ENCODE measurements around the gene WFDC11.
A peak's percentile ranks its signal among the peaks of the same experiment; 100 is the strongest.
"Not testable (repeated sequence)": the region's sequence is repeated elsewhere in the genome, so short reads cannot be mapped to it uniquely, and the experiment has no call there.

WFDC11 gene

DNA sequence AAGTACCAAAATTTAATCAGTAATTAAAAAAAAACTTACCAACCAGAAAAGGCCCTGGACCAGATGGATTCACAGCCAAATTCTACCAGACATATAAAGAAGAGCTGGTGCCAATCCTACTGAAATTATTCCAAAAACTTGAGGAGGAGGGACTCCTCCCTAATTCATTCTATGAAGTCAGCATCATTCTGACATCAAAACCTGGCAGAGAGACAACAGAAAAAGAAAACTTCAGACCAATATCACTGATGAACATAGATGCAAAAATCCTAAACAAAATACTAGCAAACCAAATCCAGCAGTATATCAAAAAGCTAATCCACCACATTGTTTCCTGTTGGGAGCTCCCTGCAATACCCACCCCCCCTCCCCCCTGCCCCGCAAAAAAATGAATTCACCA, at the start of gene WFDC11:
TSS of gene WFDC11 (minus strand) at position 101 of the 400 bp plus-strand sequence. CDS start 19,639 bp downstream, outside the sequence.
- DNase-seq, result no peak

DNA sequence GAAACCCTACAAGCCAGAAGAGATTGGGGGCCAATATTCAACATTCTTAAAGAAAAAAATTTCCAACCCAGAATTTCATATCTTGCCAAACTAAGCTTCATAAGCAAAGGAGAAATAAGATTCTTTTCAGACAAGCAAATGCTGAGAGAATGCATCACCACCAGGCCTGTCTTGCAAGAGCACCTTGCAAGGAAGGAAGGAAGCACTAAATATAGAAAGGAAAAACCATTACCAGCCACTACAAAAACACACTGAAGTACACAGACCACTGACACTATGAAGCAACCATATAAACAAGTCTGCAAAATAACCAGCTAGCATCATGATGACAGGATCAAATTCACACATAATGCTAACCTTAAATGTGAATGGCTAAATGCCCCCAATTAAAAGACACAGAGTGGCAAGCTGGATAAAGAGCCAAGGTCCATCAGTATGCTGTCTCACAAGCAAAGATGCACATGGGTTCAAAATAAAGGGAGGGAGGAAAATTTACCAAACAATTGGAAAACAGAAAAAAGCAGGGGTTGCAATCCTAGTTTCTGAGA, 46.2 kb upstream of the WFDC11 start:
- not testable (repeated sequence) for DNase-seq

DNA sequence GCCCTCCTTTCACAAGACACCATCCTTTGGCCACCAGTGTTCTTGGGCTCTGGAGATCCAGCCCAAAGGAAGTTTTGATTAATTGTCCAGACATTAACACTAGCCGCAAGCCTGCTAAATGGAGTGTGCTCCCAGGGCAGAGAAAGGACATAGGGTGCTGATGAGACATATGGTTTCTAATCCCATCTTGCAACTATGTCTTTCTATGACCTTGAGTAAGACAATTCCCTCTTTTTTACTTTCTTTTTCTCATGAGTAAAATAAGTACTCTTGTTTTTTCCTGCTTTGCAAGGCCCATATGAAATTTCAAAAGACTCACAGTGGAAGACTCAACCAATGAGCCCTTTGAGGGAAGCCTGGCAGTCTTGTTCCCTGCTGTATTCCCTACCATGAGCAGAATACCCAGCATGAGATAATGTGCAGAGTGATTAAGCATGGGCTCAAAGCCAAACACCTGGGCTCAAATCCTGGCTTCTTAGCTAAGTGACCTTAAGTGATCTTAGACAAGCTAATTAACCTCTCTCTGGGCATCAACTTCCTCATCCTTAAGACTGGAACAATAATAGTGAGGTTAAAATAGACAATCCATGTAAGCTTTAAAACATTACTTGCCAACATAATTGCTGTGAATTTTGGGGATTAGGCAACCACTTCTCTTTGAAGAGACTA, 35.1 kb upstream of the WFDC11 start, which contains the start of gene WFDC10B:
TSS of gene WFDC10B (minus strand) at position 51 of the 669 bp plus-strand sequence. CDS start 19,027 bp downstream, outside the sequence.
- DNase-seq, result no peak

DNA sequence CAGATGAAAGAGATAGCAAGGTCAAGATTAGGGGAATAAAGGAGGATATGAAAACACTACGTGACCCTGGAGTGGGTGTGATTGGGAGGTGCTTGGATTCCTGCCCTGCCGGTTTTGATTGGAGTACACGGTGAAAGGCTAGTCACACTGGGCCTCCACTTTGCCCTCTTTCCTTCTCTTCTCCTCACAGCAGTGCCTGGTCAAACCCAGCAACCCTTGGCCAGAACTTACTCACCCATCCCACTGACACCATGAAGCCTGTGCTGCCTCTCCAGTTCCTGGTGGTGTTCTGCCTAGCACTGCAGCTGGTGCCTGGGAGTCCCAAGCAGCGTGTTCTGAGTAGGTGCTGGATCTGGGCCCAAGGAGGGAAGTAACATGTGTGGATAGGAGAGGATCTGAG, 31.8 kb upstream of the WFDC11 start, which contains the start of gene WFDC13:
TSS of gene WFDC13 (plus strand) at position 166 of the 400 bp plus-strand sequence. CDS start at position 252, 86 bp downstream.
- DNase-seq, result no peak

DNA sequence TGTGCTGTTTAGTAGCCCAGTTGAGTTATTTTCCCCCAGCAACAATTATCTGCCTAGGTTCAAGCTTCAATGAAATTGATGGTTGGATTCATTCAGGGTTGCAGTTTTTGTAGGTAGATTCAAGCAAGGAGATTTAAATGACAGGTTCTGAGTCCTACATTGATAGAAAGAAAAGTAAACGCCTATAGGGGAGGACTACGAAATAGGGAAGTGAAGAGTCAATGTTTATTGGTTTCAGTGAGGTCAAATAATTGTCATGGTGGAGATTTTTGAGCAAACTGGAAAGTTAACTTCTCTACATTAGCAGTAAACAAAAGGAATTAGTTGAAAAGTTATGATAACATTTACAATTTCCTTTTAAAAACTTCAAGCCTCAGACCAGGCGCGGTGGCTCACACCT, 31.1 kb upstream of the WFDC11 start:
- DNase-seq, result no peak

DNA sequence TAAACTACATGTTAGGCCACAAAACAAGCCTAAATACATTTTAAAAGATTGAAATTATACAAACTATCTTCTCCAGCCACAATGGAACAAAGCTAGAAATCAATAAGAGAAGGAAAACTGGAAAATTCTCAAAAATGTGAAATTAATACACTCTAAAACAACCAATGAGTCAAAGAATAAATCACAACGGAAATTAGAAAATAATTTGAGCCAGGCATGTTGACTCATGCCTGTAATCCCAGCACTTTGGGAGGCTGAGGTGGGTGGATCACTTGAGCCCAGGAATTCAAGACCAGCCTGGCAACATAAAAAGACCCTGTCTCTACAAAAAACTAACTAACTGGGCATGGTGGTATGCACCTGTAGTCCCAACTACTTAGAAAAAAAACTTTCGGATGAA, 25.5 kb upstream of the WFDC11 start:
- DNase-seq, result no peak

DNA sequence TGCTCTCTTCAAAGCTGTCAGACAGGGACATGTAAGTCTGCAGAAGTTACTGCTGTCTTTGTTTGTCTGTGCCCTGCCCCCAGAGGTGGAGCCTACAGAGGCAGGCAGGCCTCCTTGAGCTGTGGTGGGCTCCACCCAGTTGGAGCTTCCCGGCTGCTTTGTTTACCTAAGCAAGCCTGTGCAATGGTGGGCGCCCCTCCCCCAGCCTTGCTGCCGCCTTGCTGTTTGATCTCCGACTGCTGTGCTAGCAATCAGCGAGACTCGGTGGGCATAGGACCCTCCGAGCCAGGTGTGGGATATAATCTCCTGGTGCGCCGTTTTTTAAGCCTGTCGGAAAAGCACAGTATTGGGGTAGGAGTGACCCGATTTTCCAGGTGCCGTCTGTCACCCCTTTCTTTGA, 23.3 kb upstream of the WFDC11 start:
- not testable (repeated sequence) for DNase-seq

DNA sequence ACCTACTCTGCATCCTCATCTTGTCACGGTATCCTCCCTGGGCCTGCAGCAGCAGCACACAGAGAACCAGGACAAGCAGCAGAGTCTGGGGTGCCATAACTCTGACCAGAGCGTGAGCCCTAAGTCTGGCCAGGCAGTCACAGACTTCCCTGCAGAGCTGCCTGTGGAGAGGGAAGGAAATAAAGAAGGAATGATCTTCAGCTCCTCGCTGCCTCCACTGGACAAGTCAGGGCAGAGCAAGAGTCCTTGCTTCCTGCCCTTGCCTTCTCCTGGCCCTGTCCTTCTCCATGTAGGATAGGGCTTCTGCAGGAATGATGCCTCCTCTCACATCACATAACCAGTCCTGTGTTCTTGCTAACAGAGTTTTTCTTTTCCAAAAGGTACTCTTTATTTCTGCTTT, 15.9 kb upstream of the WFDC11 start:
- no peak for DNase-seq

DNA sequence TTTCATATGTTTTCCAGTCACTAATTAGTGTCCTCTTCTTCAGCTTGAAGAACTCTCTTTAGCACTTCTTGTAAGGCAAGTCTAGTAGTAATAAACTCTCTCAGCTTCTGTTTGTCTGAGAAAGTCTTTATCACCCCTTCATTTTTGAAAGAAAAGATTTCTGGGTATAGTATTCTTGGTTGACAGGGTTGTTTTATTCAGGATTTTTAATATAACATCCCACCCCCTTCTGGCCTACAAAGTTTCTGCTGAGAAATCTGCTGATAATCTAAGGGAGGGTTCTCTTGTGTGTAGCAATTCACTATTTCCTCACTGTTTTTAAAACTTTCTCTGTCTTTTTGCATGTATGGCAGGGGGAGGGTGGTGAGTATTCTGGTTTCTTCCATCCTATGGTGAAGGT, 9.6 kb upstream of the WFDC11 start:
- no peak for DNase-seq

DNA sequence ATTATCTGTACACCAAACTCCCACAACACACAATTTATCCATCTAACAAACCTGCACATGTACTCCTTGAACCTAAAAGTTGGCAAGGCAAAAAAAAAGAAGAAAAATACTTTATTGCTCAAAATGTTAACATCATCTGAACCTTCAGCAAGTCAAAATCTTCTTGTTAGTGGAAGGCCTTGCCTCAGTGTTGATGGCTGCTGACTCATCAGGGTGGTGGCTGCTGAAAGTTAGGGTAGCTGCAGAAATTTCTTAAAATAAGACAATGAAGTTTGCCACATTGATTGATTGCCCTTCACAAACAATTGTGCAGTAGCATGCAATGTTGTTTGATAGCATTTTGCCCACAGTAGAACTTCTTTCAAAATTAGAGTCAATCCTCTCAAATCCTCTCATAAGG, 2.7 kb upstream of the WFDC11 start:
- DNase-seq, result no peak

DNA sequence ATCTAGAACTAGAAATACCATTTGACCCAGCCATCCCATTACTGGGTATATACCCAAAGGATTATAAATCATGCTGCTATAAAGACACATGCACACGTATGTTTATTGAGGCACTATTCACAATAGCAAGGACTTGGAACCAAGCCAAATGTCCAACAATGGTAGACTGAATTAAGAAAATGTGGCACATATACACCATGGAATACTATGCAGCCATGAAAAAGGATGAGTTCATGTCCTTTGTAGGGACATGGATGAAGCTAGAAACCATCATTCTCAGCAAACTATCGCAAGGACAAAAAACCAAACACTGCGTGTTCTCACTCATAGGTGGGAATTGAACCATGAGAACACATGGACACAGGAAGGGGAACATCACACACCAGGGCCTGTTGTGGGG, 13.0 kb downstream of the WFDC11 start:
- DNase-seq, result not testable (repeated sequence)

DNA sequence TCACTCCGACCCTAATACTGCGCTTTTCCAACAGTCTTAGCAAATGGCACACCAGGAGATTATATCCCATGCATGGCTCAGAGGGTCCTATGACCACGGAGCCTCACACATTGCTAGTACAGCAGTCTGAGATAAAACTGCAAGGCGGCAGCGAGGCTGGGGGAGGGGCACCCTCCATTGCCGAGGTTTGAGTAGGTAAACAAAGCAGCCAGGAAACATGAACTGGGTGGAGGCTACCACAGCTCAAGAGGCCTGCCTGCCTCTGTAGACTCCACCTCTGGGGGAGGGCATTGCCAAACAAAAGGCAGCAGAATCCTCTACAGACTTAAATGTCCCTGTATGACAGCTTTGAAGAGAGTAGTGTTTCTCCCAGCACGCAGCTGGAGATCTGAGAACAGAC, 18.3 kb downstream of the WFDC11 start:
- DNase-seq, result not testable (repeated sequence)

DNA sequence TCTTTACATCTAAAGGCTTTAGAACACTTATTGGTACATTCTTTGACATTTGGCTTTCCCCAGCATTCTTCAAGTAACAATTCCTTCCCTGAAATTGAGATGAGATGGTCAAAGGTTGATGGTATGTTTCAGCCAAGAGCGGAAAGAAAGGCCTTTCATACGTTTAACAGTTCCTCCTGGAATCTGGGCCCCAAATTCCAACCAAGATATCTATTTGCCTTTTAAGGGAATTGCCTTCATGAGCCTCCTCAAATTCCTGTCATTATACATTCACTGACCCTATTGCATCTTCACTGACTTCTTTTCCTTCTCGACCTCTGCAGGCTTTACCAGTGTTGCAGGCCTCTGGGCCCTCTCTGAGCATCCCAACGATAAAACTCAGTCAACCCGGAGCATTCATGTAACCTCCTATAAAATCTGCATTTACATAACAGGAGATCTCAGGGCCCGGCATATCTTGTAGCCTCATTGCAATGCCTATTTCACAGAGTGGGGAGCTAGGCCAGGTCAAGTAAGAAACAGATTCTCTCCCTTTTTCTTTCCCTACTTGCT, 20.7 kb downstream of the WFDC11 start:
- no peak for DNase-seq

DNA sequence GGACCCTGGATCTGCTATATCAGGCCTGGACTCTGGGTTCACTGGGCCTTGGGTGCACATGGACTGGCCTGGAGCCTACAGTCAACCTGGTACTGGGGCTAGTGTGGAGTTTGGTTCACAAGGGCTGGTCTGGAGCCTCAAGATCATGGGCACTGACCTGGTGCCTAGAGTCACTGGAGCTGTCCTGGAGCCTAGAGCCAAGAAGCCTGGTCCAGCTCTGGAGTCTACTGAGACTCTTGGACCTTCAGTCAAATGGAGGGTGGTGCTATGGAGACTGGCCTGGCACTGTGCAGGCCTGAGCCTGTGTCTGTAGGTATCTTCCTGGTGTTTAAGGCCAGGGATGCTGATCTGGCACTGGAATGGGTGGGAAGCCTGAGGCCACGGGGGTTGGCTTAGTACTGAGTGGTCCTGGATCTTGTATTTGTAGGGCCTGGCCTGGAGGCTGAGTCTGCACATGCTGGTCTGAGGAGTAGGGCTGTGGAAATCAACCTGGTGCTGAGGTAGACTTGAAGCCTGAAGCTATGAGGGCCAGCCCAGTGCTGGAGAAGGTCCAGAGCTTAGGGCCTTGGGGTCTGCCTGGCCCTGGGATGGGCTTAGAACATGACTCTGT, 22.5 kb downstream of the WFDC11 start:
- DNase-seq, result no peak

DNA sequence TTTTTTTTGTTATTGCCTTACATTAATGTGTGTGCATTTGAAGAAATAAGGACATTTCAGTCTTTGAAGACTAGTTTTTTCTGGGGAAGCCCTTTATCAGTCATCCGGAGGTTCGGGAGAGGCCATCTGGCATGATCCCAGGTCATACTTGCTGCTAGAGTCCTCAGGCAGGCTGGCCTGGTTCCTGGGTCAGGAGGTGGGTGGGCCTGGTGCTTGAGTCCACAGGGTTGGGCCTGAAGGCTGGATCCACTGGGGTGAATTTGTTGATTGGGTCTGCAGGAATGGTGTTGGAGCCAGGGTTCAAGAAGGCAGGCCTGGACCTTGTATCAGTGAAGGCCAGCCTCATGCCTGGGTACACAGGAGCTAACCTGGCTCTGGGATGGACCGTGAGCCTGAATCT, 23.2 kb downstream of the WFDC11 start:
- DNase-seq, result no peak

DNA sequence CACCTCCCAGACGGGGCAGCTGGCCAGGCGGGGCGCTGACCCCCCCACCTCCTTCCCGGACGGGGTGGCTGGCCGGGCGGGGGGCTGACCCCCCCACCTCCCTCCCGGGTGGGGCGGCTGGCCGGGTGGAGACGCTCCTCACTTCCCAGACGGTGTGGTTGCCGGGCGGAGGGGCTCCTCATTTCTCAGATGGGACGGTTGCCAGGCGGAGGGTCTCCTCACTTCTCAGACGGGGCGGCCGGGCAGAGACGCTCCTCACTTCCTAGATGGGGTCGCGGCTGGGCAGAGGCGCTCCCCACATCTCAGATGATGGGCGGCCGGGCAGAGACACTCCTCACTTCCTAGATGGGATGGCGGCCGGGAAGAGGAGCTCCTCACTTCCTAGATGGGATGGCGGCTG, 24.2 kb downstream of the WFDC11 start:
- not testable (repeated sequence) for DNase-seq

DNA sequence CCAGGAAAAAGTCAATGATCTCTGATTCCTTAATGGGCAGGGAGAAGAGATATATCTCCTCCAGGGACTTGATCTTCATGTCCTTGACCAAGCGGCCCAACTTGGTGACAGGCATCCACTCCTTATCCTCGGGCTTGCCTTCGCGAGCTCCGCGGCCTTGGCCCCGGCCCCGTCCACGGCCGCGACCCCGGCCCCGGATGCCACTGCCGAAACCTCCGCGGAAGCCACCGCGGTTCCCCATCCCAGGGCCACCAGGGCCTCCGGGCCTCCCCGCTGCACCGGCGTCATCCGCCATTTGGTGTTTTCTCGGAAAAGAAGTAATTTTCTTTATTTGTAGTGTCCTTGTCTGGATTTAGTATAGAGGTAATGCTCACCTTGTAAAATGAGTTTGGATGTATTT, 29.0 kb downstream of the WFDC11 start:
- DNase-seq, result not testable (repeated sequence)

DNA sequence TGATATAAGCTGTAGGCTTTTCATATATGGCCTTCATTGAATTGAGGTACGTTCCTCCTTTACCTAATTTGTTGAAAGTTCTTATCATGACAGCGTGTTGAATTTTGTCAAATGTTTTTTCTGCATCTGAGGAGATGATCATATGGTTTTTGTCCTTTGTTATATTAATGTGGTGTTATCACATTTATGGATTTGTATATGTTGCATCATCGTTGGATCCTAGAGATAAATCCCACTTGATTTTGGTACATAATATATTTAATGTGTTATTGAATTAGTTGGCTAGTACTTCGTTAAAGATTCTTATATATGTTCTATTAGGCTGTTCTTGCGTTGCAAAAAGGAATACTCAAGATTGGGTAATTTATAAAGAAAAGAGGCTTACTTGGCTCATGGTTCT, 30.4 kb downstream of the WFDC11 start:
- DNase-seq, result no peak

DNA sequence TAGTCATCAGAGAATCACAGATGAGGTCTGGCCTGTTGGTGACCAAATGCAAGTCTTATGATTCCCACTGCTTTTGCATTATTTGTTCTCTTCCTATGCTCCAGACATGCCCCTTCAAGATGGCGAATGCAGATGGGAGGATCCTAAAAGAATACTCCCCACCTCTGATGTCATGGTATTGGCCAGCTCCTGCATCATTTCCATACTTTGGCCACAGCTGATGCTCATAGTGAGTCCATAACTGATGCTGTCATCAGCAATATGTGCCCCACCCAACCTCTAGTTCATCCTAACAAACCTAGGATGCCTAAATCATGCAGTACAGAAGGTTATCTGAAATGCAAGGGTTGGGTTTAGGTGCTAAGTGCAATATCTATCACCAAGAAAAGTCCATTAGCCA, 33.5 kb downstream of the WFDC11 start:
- DNase-seq, result no peak

DNA sequence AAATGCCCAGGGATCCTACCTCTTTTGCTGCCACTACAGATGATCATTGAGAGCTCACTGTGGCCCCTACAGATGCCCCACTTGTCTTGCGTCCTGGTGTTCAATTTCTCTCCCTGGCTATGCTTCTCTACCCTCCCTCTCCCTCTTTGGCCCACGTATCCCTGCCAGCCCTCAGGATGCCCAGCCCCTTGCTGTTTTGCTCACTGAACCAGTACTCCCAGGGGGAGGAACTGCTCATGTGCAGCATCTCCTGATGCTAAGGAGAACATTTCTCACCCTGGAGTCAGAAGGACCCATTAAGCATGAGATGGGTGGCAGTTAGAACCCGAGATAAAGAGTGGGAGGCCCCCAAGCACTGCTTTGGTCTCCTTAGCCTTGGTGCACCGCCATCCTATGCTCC, 38.9 kb downstream of the WFDC11 start, which contains the start of gene WFDC9:
TSS of gene WFDC9 (minus strand) at position 101 of the 400 bp plus-strand sequence. CDS start 21,103 bp downstream, outside the sequence.
- no peak for DNase-seq

DNA sequence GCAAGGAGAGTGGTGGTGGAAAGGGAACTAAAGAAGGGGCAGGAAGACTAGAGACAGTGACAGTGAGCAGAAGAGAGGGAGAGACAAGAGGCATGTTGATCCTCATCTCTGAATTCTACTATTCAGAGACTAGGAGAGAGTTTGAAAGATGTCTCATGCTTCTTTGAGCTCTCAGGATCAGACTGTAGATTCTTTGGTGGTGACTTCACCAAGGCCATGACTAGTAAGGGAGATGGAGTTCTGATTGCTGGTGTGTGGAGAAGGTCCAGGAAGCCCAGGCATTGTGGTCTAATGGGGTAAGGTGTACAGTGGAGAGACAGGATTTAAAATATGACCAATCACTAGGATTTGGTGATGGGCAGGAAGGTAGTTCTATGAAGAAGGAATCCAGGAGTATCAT, 39.7 kb downstream of the WFDC11 start:
- no peak for DNase-seq

DNA sequence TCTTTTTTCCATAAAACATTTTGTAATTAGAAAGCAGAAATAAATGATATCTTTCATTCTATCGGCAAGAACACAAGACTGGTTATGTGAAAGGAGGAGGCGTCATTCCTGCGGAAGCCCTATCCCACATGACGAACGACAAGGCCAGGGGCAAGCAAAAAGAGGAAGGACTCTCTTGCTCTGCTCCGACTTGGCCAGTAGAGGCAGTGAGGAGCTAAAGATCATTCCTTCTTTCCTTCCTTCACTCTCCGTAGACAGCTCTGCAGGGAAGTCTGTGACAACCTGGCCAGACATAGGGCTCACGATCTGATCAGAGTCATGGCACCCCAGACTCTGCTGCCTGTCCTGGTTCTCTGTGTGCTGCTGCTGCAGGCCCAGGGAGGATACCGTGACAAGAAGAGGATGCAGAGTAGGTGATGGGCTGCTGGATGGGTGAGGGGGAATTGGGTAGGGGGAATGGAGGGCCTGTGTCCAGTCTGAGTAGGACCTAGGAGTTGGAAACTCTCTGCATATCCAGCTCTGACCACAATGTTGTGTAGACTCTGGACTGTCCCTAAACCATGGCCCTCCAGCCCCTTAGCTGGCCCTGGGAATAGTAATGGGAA, 40.4 kb downstream of the WFDC11 start, which contains the start of gene WFDC10A:
TSS of gene WFDC10A (plus strand) at position 244 of the 605 bp plus-strand sequence. CDS start at position 319, 75 bp downstream.
- DNase-seq, result peak; percentile 20

DNA sequence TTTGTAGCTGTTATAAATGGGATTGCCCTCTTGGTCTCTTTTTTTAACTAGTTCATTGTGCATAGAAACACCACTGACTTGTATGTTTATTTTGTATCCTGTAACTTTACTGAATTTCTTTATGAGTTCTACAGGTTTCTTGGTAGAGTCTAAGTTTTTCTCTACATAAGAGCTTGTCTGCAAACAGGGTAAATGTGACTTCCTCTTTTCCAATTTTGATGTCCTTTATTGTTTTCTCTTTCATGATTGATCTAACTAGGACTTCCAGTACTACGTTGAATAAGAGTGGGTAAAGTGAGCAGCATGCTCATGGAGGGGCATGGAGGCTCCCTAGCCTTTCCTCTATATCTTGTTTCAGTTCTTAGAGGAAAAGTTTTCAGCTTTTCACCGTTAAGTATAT, 43.5 kb downstream of the WFDC11 start:
- no peak for DNase-seq

Data from CD4-positive, alpha-beta T cell treated with Interferon gamma for 1 hour (primary cell).